Anterior cingulate cortex (tissue), 58 donors: ENCODE data around the gene SPATA31E1.
"Not testable (repeated sequence)": the region's sequence is repeated elsewhere in the genome, so short reads cannot be mapped to it uniquely, and the experiment has no call there.

Experiments
- DNase-seq, 58 donors: peaks; one replicate each; lab custom pipeline; 2025; lab: John Stamatoyannopoulos, UW

The SPATA31E1 gene

GRCh38 chr9:87884578-87885459 lies 2.1 kb downstream of the SPATA31E1 start:
- no peak for DNase-seq

- no peak for DNase-seq
Observed at GRCh38 chr9:87885484-87886189, 3.0 kb downstream of the SPATA31E1 start.

- no peak for DNase-seq
Observed at GRCh38 chr9:87886210-87886932, 3.7 kb downstream of the SPATA31E1 start.

GRCh38 chr9:87886933-87887505 lies 4.3 kb downstream of the SPATA31E1 start:
- DNase-seq, result no peak

GRCh38 chr9:87887661-87888480 lies 5.2 kb downstream of the SPATA31E1 start:
- no peak for DNase-seq

GRCh38 chr9:87888501-87888900 lies 5.8 kb downstream of the SPATA31E1 start:
- no peak for DNase-seq

GRCh38 chr9:87889065-87889881 lies 6.6 kb downstream of the SPATA31E1 start:
- no peak for DNase-seq

- no peak for DNase-seq
Observed at GRCh38 chr9:87889882-87890252, 7.2 kb downstream of the SPATA31E1 start.

GRCh38 chr9:87890837-87891236 lies 8.2 kb downstream of the SPATA31E1 start:
- DNase-seq, result no peak

- no peak for DNase-seq
Observed at GRCh38 chr9:87891754-87892153, 9.1 kb downstream of the SPATA31E1 start.

- DNase-seq, result no peak
Observed at GRCh38 chr9:87892956-87893355, 10.3 kb downstream of the SPATA31E1 start.

- DNase-seq, result no peak
Observed at GRCh38 chr9:87894998-87895625, 12.4 kb downstream of the SPATA31E1 start.

GRCh38 chr9:87896891-87897290 lies 14.2 kb downstream of the SPATA31E1 start:
- DNase-seq, result no peak

- DNase-seq, result no peak
Observed at GRCh38 chr9:87898151-87898550, 15.5 kb downstream of the SPATA31E1 start.

- DNase-seq, result not testable (repeated sequence)
Observed at GRCh38 chr9:87902371-87902770, 19.7 kb downstream of the SPATA31E1 start.

GRCh38 chr9:87909310-87910041 lies 26.8 kb downstream of the SPATA31E1 start:
- no peak for DNase-seq

GRCh38 chr9:87910821-87911220 lies 28.1 kb downstream of the SPATA31E1 start:
- no peak for DNase-seq

- DNase-seq, result not testable (repeated sequence)
Observed at GRCh38 chr9:87917662-87918061, 35.0 kb downstream of the SPATA31E1 start, which contains the start of gene SPATA31C1. TSS of gene SPATA31C1 (plus strand) at chr9:87917962.
